Measurements from ENCODE around the gene HOXD10.

DNA sequence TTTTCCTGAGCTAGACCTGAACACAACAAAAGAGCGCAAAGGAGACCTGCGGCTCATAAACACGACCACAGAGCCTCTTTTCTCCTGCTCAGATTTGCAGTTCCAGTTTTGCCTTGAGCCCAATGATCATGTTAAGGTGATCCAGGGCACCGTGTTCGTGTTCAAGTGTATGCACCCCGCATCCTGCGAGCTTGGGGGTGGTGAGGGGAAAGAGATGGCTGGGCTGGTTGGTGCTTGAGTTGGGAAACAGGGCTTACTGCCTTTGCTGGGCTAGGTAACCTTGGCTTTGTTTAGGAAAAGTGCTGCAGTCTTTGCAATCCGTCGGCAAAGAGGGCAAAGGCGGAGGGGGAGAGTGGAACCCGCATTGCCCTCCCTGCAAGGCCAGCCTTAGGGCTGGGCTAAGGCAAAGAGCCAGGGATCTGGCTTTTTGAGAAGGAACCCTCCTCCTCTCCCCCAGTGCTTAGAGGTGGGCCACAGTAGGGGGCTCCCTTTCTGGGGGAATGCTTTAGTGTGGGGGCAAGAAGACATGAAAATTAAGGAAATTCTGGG lies 1.3 kb downstream of the HOXD10 start:
- TF ChIP-seq CTCF (IDR thresholded peaks at IDR 0.05) (no peak), POLR2AphosphoS5 (IDR thresholded peaks at IDR 0.05) (no peak), EP300 (IDR thresholded peaks at IDR 0.05) (no peak)

Measured in gastroesophageal sphincter (tissue), 3 donors.